Measurements from ENCODE around the gene ZSCAN32. TPM values are rescaled to one million over a fixed set of nuclear protein-coding genes. Genes with fewer than 3 reads are reported as not detected.

ZSCAN32 gene
- total RNA-seq, 1 donor from 2014 or later, result 20.7 TPM

DNA sequence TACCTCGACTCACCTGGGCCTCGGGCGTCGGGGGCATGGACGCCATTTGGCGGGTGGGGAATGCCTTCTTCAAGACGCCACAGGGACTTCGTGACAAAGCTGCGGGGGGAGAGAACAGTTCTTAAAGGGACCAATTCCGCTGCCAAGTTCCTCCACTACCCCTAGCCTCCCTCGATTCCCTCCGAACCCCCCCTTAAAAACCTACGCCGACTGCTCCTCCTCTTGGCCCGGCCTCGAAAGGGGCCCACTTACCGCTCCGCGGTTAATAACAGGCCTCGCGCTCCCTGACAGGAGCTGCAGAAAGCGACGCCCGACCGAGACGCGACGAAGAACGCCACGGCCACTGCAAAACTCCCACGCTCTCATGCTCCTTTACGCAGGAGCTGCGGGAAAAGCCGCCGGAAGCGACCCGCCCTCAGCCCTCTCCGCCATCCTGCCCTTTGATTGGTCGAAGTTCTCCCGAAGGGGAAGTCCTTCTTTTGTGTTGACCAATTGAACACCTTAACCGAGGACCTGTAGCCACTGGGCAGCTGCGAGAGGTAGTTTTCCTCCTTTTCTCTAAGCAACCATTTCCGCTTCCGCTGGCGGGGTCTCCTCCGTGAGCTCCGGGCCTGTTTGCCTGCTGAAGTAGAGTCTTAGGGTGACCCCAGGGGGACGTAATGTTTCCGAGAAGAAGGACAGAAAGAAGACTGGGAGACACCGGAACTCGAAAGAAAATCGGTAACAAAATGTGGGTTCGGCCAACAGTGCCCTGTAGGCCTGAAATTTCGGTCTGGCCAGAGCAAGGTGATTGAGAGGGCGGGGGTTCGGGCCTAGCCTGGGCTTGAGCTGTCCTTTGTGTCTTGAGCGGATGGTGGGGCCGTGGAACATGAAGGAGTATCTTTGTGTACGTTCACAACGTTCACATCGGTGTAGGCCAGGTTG lies 42.6 kb upstream of the ZSCAN32 start, which contains the start of the genes NAA60 and ZNF597:
NAA60 (plus strand) TSS at position 573 of the 924 bp plus-strand sequence. CDS start 32,548 bp downstream, outside the sequence.
ZNF597 (minus strand) TSS at position 397 of the 924 bp plus-strand sequence; CDS start at position 46, 351 bp downstream.
- Histone ChIP-seq H4K20me1 (ENCODE audit: insufficient read depth, low read length) (peaks cover 19% of the 10 kb centered on the region), H3K4me3 (ENCODE audit: insufficient read depth, low read depth, low read length) (peak within 1 kb of the TSS; percentile 80), H3K36me3 (ENCODE audit: insufficient read depth, low read length) (peaks cover 5% of the 10 kb centered on the region), H3K79me2 (ENCODE audit: insufficient read depth, low read length) (peaks cover 55% of the 10 kb centered on the region), H3K9me3 (ENCODE audit: insufficient read depth, low read depth, low read length) (no peaks in the 10 kb centered on the region), H3K4me2 (ENCODE audit: low read length) (peak within 1 kb of the TSS; percentile 87), H2AFZ (ENCODE audit: low read depth, low read length) (peak within 1 kb of the TSS; percentile 76), H3K27ac (ENCODE audit: low read depth, low read length) (peak within 1 kb of the TSS; percentile 85), H3K4me1 (ENCODE audit: insufficient read depth, low read length) (no peaks in the 10 kb centered on the region), H3K27me3 (ENCODE audit: insufficient read depth, low read length) (no peaks in the 10 kb centered on the region), H3K9ac (ENCODE audit: low read length) (peak within 1 kb of the TSS; percentile 92)
- DNase-seq (ENCODE audit: low read depth) (peak; percentile 93), FAIRE-seq (no peak)
- no peak for TF ChIP-seq EZH2 (IDR thresholded peaks at IDR 0.05; ENCODE audit: insufficient read depth, low read length)
- TF ChIP-seq, protein P1, sequence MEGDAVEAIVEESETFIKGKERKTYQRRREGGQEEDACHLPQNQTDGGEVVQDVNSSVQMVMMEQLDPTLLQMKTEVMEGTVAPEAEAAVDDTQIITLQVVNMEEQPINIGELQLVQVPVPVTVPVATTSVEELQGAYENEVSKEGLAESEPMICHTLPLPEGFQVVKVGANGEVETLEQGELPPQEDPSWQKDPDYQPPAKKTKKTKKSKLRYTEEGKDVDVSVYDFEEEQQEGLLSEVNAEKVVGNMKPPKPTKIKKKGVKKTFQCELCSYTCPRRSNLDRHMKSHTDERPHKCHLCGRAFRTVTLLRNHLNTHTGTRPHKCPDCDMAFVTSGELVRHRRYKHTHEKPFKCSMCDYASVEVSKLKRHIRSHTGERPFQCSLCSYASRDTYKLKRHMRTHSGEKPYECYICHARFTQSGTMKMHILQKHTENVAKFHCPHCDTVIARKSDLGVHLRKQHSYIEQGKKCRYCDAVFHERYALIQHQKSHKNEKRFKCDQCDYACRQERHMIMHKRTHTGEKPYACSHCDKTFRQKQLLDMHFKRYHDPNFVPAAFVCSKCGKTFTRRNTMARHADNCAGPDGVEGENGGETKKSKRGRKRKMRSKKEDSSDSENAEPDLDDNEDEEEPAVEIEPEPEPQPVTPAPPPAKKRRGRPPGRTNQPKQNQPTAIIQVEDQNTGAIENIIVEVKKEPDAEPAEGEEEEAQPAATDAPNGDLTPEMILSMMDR (IDR thresholded peaks at IDR 0.05; ENCODE audit: insufficient read depth, low read depth, low read length), result no peak
- Mint-ChIP-seq H3K27me3 (ENCODE audit: low read depth, unreplicated experiment) (no peaks in the 10 kb centered on the region), H3K4me3 (ENCODE audit: unreplicated experiment) (peak within 1 kb of the TSS; percentile 99), H3K4me1 (ENCODE audit: low read depth, unreplicated experiment) (no peaks in the 10 kb centered on the region), H3K27ac (ENCODE audit: unreplicated experiment) (peak within 1 kb of the TSS; percentile 98), H3K36me3 (ENCODE audit: low read depth, unreplicated experiment) (peaks cover 17% of the 10 kb centered on the region), H3K9me3 (ENCODE audit: unreplicated experiment) (no peaks in the 10 kb centered on the region)

DNA sequence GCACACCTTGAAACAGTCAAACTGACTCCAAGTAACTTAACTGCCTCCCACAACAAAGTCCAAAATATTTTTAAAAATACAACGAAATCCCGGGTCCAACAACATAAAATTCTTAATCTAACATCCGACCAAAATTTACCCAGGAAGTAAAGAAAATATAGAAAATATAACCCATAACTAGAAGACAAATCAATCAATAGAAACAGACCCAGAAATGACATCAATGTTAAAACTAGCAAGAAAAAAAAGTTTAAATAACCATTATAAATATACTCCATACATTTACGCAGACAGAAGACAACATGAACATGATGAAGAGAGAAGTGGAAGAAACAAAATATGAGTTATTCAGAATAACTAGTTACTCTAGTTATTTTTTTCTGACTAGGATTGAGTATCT lies 38.8 kb upstream of the ZSCAN32 start:
- no peak overlapping the region for H3K27ac ChIP-seq (ENCODE audit: low read depth, low read length)
- no peak overlapping the region for H3K4me2 ChIP-seq (ENCODE audit: low read length)
- no peaks in the 10 kb centered on the region for H3K27me3 ChIP-seq (ENCODE audit: insufficient read depth, low read length)
- no peaks in the 10 kb centered on the region for H3K9me3 ChIP-seq (ENCODE audit: insufficient read depth, low read depth, low read length)
- peaks cover 5% of the 10 kb centered on the region for H3K36me3 ChIP-seq (ENCODE audit: insufficient read depth, low read length)
- H3K27me3 Mint-ChIP-seq (ENCODE audit: low read depth, unreplicated experiment), result no peaks in the 10 kb centered on the region
- H3K4me3 ChIP-seq (ENCODE audit: insufficient read depth, low read depth, low read length), result no peak overlapping the region
- H3K4me1 ChIP-seq (ENCODE audit: insufficient read depth, low read length), result no peaks in the 10 kb centered on the region
- H3K4me1 Mint-ChIP-seq (ENCODE audit: low read depth, unreplicated experiment), result no peaks in the 10 kb centered on the region
- no peak for DNase-seq (ENCODE audit: low read depth)
- no peak overlapping the region for H3K4me3 Mint-ChIP-seq (ENCODE audit: unreplicated experiment)
- no peak overlapping the region for H2AFZ ChIP-seq (ENCODE audit: low read depth, low read length)
- H3K79me2 ChIP-seq (ENCODE audit: insufficient read depth, low read length), result peaks cover 27% of the 10 kb centered on the region
- no peak overlapping the region for H3K27ac Mint-ChIP-seq (ENCODE audit: unreplicated experiment)
- TF ChIP-seq, protein P1 (IDR thresholded peaks at IDR 0.05; ENCODE audit: insufficient read depth, low read depth, low read length), result no peak
- TF ChIP-seq EZH2 (IDR thresholded peaks at IDR 0.05; ENCODE audit: insufficient read depth, low read length), result no peak
- no peaks in the 10 kb centered on the region for H3K9me3 Mint-ChIP-seq (ENCODE audit: unreplicated experiment)
- FAIRE-seq, result no peak
- H3K36me3 Mint-ChIP-seq (ENCODE audit: low read depth, unreplicated experiment), result peaks cover 20% of the 10 kb centered on the region
- H3K9ac ChIP-seq (ENCODE audit: low read length), result no peak overlapping the region
- H4K20me1 ChIP-seq (ENCODE audit: insufficient read depth, low read length), result peaks cover 15% of the 10 kb centered on the region

All from astrocyte (in vitro differentiated cells and primary cell).